WTC11 (cell line): ENCODE measurements around the gene PLEKHM3.

ENCODE experiments used
- GRHL2 ChIP-seq: fragments of 250-450 bp; sonication (Bioruptor Pico); IDR thresholded peaks from 2 replicates; pipeline ENCODE4 v1.8.0; 2022; ENCODE audit warnings: mild to moderate bottlenecking, moderate library complexity; ENCODE audit not compliant: insufficient replicate concordance, severe bottlenecking
- NR3C1 ChIP-seq: sonication (generic); formaldehyde crosslinking; conservative IDR thresholded peaks from 2 replicates; pipeline ENCODE4 v1.8.1; 2023; ENCODE audit warnings: low read depth, mild to moderate bottlenecking, missing genetic modification reagents
- TEAD4 ChIP-seq: sonication (generic); formaldehyde crosslinking; IDR thresholded peaks from 2 replicates; pipeline ENCODE4 v1.8.0; 2022; ENCODE audit warnings: mild to moderate bottlenecking, missing genetic modification reagents
- TF ChIP-seq, protein P1 (sequence below): sonication (generic); formaldehyde crosslinking; IDR thresholded peaks from 2 replicates; pipeline ENCODE4 v1.8.0; 2022; ENCODE audit warnings: mild to moderate bottlenecking, missing genetic modification reagents
- TF ChIP-seq, protein P2 (sequence below): fragments of 200-600 bp; IDR thresholded peaks from 2 replicates; pipeline ENCODE4 v1.8.0; 2022; ENCODE audit warnings: antibody characterized with exemption

DNA sequence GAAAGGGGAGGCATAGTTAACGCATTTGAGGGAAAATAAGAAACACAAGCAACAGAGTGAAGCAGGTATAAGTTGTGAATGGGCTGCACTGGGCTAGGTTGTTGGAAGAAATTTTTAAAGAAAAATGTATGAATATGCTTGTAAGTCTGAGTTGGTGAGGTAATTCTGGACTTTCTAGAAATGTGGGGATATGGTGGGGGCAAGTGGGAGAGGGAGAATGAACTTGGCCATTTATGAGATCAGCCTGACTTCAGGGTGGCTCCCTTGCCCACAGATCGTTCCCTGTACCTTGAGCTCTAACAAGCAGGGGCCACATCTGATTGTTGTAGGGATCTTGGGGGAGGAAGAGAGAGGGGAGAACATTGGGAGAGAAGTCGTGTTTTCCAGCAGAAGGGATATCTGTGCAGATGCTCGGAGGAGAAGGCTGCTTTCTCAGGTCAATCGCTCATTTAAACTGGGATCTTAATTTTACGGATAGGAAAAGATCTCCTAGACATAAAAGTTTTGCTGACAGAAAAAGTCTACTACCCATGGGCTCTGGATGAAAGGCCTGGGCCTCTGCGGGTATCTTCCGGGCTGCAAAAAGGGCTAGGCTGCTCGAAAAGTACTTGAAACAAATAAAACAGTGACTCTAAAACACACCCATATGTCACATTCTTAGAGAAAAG lies 213.1 kb downstream of the PLEKHM3 start:
- no peak for TF ChIP-seq GRHL2
- TF ChIP-seq, protein P1, sequence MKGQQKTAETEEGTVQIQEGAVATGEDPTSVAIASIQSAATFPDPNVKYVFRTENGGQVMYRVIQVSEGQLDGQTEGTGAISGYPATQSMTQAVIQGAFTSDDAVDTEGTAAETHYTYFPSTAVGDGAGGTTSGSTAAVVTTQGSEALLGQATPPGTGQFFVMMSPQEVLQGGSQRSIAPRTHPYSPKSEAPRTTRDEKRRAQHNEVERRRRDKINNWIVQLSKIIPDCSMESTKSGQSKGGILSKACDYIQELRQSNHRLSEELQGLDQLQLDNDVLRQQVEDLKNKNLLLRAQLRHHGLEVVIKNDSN (CRISPR knock-in tag), result no peak
- TF ChIP-seq NR3C1, result no peak
- TF ChIP-seq, protein P2, sequence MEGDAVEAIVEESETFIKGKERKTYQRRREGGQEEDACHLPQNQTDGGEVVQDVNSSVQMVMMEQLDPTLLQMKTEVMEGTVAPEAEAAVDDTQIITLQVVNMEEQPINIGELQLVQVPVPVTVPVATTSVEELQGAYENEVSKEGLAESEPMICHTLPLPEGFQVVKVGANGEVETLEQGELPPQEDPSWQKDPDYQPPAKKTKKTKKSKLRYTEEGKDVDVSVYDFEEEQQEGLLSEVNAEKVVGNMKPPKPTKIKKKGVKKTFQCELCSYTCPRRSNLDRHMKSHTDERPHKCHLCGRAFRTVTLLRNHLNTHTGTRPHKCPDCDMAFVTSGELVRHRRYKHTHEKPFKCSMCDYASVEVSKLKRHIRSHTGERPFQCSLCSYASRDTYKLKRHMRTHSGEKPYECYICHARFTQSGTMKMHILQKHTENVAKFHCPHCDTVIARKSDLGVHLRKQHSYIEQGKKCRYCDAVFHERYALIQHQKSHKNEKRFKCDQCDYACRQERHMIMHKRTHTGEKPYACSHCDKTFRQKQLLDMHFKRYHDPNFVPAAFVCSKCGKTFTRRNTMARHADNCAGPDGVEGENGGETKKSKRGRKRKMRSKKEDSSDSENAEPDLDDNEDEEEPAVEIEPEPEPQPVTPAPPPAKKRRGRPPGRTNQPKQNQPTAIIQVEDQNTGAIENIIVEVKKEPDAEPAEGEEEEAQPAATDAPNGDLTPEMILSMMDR, result no peak
- no peak for TF ChIP-seq TEAD4 (CRISPR knock-in tag)
